ENCODE measurements around the gene TXNDC2.

DNA sequence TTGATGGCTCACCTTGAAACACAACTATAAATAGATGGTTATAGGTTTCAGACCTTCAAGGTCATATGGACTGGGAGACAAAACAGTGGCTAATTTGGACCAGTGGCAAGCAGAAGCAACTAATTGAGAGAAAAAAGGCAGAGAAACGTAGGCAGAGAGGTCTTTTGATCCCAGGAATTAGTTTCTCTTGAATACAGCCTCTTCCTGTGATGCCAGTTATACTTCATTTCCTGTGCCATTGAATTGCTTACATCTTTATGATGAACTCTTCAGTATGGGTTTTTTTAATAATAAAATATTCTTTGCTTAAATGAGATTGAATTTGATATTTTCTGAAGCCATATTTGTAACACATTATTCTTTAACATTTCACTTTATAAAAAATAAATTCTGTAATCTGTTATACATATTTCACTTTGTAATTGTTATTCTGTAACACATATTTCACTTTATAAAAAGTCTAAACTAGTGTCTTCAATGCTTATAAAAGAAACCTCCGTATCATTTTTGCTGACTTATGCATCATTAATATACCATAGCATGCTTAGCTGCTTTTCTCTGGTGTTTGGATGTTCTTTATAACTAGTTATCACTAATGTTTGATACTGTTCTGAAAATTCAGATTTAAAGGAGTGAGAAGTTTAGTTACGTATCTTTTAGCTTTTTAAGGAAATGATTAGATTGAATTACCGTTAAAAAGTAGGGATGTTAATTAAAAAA lies 37.0 kb downstream of the TXNDC2 start:
- TF ChIP-seq EZH2phosphoT487 (IDR thresholded peaks at IDR 0.05) (no peak), CTCF (IDR thresholded peaks at IDR 0.05) (no peak)

Measured in neural progenitor cell (in vitro differentiated cells).